Measurements from ENCODE around the gene GDPD3. TPM values are rescaled to one million over a fixed set of nuclear protein-coding genes. Genes with fewer than 3 reads are reported as not detected.

GDPD3 gene
- polyA plus RNA-seq, 1 donor (not counting 4 experiments of a cell fraction or from before 2014, with no cell fraction given): 1.1 TPM

- no peak overlapping the region for H3K9ac ChIP-seq (ENCODE audit: control insufficient read depth, extremely low read depth, insufficient read depth, low read length)
- dilution Hi-C loops (cut with MboI; ENCODE audit: extremely low pct_ligation_motif_present, low sequenced_read_pairs): no loop called here
- TF ChIP-seq CTCF (optimal IDR thresholded peaks at IDR 0.05 in 1 of 3, IDR thresholded peaks at IDR 0.05 in 1 of 3, conservative IDR thresholded peaks at IDR 0.05 in 1 of 3; ENCODE audit: extremely low read depth in 1 of 3, insufficient read depth in 2 of 3, low read length in 3 of 3): peak; percentile 67 to 87 (median 69)
- TF ChIP-seq EZH2 (IDR thresholded peaks at IDR 0.05; ENCODE audit: low read length): no peak
- FAIRE-seq (no peak), DNase-seq (ENCODE audit: low read depth, low spot score) (no peak)
- peaks cover 50% of the 10 kb centered on the region for H3K79me2 ChIP-seq (ENCODE audit: control insufficient read depth, insufficient read depth, low read length)
- no peaks in the 10 kb centered on the region for H3K27me3 ChIP-seq (ENCODE audit: control insufficient read depth, extremely low read depth, insufficient read depth, low read length)
- H3K27ac ChIP-seq (ENCODE audit: control insufficient read depth, insufficient read depth, low read length): no peak overlapping the region
- no peak overlapping the region for H3K4me3 ChIP-seq (ENCODE audit: control insufficient read depth in 2 of 3, extremely low read depth in 1 of 3, insufficient read depth in 2 of 3, low read depth in 1 of 3, low read length in 3 of 3)
- H3K4me1 ChIP-seq (ENCODE audit: control insufficient read depth, extremely low read depth, insufficient read depth, low read length): peaks cover 30% of the 10 kb centered on the region
- H2AFZ ChIP-seq (ENCODE audit: control insufficient read depth, low read length): no peak overlapping the region
- no peaks in the 10 kb centered on the region for H3K9me1 ChIP-seq (ENCODE audit: control insufficient read depth, extremely low read depth, insufficient read depth, low read length)
- no peaks in the 10 kb centered on the region for H3K9me3 ChIP-seq (ENCODE audit: control insufficient read depth, low read depth, low read length)
- no peak overlapping the region for H3K4me2 ChIP-seq (ENCODE audit: control insufficient read depth, extremely low read depth, insufficient read depth, low read depth, low read length)
- peaks cover 42 to 50% of the 10 kb centered on the region in 2 experiments for H3K36me3 ChIP-seq (ENCODE audit: control insufficient read depth in 2 of 2, extremely low read depth in 1 of 2, insufficient read depth in 2 of 2, low read length in 2 of 2)
- H4K20me1 ChIP-seq (ENCODE audit: control insufficient read depth, extremely low read depth, insufficient read depth, low read length): peaks cover 40% of the 10 kb centered on the region
These were observed 44.4 kb downstream of the GDPD3 start for GRCh38 chr16:30068750-30069610.

GRCh38 chr16:30068333-30068732 lies 45.0 kb downstream of the GDPD3 start:
- Histone ChIP-seq H3K4me2 (ENCODE audit: control insufficient read depth, extremely low read depth, insufficient read depth, low read depth, low read length) (no peak overlapping the region), H3K9ac (ENCODE audit: control insufficient read depth, extremely low read depth, insufficient read depth, low read length) (no peak overlapping the region), H3K79me2 (ENCODE audit: control insufficient read depth, insufficient read depth, low read length) (peaks cover 54% of the 10 kb centered on the region), H4K20me1 (ENCODE audit: control insufficient read depth, extremely low read depth, insufficient read depth, low read length) (peaks cover 40% of the 10 kb centered on the region), H3K4me1 (ENCODE audit: control insufficient read depth, extremely low read depth, insufficient read depth, low read length) (peaks cover 35% of the 10 kb centered on the region), H3K4me3 (ENCODE audit: control insufficient read depth in 2 of 3, extremely low read depth in 1 of 3, insufficient read depth in 2 of 3, low read depth in 1 of 3, low read length in 3 of 3) (no peak overlapping the region), H3K9me1 (ENCODE audit: control insufficient read depth, extremely low read depth, insufficient read depth, low read length) (no peaks in the 10 kb centered on the region), H3K9me3 (ENCODE audit: control insufficient read depth, low read depth, low read length) (no peaks in the 10 kb centered on the region), H3K27ac (ENCODE audit: control insufficient read depth, insufficient read depth, low read length) (no peak overlapping the region), H3K36me3 (ENCODE audit: control insufficient read depth in 2 of 2, extremely low read depth in 1 of 2, insufficient read depth in 2 of 2, low read length in 2 of 2) (peaks cover 42 to 50% of the 10 kb centered on the region in 2 experiments), H3K27me3 (ENCODE audit: control insufficient read depth, extremely low read depth, insufficient read depth, low read length) (no peaks in the 10 kb centered on the region), H2AFZ (ENCODE audit: control insufficient read depth, low read length) (no peak overlapping the region)
- dilution Hi-C loops (cut with MboI; ENCODE audit: extremely low pct_ligation_motif_present, low sequenced_read_pairs): no loop called here
- FAIRE-seq: no peak
- no peak for DNase-seq (ENCODE audit: low read depth, low spot score)
- TF ChIP-seq CTCF (optimal IDR thresholded peaks at IDR 0.05 in 1 of 3, IDR thresholded peaks at IDR 0.05 in 1 of 3, conservative IDR thresholded peaks at IDR 0.05 in 1 of 3; ENCODE audit: extremely low read depth in 1 of 3, insufficient read depth in 2 of 3, low read length in 3 of 3) (no peak), EZH2 (IDR thresholded peaks at IDR 0.05; ENCODE audit: low read length) (no peak)

Data from keratinocyte (primary cell).